ENCODE data around the gene KSR1.
"Not testable (repeated sequence)": the region's sequence is repeated elsewhere in the genome, so short reads cannot be mapped to it uniquely, and the experiment has no call there.

The KSR1 gene

DNA sequence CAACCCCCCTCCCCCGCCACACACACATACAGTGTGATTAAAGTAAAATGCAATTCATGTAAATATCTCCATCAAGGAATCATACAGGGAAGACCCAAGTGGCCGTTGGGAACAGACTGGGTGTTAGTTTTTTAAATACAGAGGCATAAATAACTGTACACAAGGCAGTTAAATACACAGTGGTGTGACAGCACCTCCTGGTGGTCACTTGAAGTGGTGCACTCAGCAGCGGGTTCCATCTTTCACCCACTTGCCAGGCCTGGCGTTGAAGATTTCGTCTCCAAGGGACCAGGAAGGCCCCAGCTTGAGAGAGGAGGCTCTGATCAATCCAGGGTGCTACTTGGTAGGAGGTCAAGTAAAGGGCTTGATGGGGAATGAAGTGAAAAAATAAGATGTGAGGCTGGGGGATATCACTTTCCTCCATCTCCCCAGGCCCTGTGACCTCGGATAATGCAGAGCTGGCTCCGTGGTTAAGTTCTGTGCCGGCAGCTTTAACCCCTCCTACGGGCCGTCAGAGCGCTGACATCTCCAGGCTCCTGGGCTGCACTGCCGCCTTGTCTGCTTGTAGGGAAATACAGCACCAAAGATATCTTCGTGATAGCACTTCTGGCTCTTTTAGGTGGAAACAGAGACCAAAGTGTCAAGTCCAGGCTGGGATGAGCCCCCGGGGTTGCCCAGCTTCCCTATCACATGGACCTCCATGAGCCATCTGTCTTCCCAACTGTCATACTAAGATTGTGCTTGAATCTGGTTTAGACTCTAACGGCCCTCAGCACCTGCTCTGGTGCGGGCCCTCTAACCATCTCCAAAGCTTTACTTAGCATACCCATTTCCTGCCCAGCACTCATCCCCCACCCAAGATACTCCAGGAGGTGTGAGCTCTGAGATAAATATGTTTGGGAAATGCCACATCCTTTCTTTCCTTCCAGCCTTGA, 195.4 kb downstream of the KSR1 start:
- ATAC-seq (peak; percentile 54), DNase-seq (peak; percentile 68 to 69)
- H3K27ac Mint-ChIP-seq, result no peak overlapping the region
- no peak overlapping the region for H3K4me3 Mint-ChIP-seq
- peaks cover 14% of the 10 kb centered on the region for H3K4me1 Mint-ChIP-seq
- H3K27me3 Mint-ChIP-seq, result peaks cover 15% of the 10 kb centered on the region
- no peaks in the 10 kb centered on the region for H3K9me3 Mint-ChIP-seq

DNA sequence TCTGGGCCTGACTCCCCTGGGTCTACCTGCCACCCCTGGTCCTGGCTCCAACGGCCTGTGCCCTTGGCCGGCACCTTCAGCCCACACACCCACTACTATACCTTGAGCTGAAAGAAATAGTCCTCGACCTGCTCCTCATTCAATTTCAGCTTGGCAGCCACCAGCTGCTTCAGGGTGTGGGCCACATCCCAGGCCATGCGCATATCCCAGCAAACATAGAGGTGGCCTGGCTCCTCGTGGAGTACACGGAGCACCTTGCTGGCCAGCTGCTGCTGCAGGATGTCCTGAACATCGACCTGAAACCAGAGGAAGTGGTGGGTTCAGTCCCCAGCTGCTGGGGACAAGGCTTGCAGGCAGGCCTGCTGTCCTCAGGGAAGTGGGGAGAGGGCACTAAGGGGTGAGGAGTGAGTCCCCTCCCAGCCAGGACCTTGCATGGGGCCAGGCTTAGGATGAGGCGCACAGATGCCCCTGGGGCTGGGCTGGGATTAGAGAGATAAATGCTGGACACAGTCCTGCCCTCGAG, 197.3 kb downstream of the KSR1 start:
- Mint-ChIP-seq H3K27me3 (peaks cover 15% of the 10 kb centered on the region), H3K27ac (peak overlapping the region in 1 of 2 donors; percentile 35), H3K4me1 (peaks cover 14% of the 10 kb centered on the region)
- DNase-seq, ATAC-seq, H3K4me3 Mint-ChIP-seq, H3K9me3 Mint-ChIP-seq: not testable (repeated sequence)

DNA sequence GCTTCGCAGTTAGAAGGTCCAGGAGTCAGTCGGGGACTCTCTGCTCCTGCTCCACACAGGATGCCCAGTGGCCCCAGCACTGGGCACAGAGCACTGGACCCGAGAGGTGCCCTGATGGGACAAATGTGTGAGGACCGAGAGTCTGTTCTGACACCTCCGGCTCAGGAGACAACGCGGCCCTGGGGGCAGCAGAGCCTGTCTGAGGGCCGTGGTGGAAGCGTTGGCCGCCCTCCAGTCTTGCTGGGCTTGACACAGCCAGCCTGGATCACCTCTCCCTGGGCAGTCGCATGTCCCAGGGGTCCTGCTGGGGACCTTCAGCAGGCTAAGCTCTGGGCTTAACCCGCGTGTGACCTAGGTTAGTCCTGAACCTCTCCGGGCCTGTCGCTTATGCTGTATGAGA, 197.9 kb downstream of the KSR1 start:
- no peak for ATAC-seq
- no peaks in the 10 kb centered on the region for H3K9me3 Mint-ChIP-seq
- H3K27me3 Mint-ChIP-seq, result peaks cover 15% of the 10 kb centered on the region
- H3K27ac Mint-ChIP-seq, result no peak overlapping the region
- no peak overlapping the region for H3K4me3 Mint-ChIP-seq
- no peak for DNase-seq
- peaks cover 14% of the 10 kb centered on the region for H3K4me1 Mint-ChIP-seq

DNA sequence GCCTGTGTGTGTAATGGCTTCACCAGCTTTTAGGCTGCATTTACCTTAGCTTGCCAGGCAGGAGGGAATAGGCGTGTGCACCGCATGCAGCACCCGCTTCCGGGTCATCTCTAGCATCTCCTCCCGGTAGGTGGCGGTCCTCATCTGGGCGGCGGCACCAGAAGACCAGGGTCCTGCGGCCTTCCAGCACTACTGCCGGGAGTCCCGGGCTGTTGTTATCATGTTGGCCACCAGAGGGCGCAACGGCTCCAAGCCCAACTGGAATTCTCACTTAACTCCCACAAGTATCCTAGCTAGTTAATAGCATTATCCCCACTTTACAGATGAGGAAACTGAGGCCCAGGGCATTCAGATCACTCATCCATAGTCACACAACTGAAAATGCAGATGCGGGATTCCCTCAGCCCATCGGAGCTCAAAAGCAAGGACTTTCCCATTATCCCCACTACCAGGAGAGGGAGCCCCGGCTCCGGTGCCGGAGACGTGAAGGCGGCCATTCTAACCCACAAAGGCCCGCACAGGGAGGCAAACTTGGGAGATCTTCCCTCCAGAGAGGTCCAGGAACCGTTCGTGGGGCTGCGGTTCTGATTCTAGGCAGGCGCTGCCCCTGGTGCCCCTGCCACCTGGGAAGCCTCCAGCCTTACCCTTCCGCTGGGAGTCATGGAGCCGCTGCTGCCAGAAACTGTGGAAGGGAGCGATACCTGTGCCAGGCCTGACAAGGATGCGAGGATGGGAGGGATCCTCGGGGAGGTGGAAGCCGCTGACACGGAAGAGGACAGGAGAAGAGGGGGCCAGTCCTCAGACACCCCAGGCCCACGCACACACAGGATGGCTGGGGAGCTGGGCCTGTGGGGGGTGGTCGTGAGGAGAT, 198.6 kb downstream of the KSR1 start:
- H3K4me1 Mint-ChIP-seq, result peaks cover 14% of the 10 kb centered on the region
- H3K9me3 Mint-ChIP-seq, result no peaks in the 10 kb centered on the region
- no peak overlapping the region for H3K4me3 Mint-ChIP-seq
- ATAC-seq, result peak; percentile 92
- H3K27me3 Mint-ChIP-seq, result peaks cover 15% of the 10 kb centered on the region
- peak overlapping the region; percentile 76 to 87 for H3K27ac Mint-ChIP-seq
- DNase-seq, result peak; percentile 74 to 81

DNA sequence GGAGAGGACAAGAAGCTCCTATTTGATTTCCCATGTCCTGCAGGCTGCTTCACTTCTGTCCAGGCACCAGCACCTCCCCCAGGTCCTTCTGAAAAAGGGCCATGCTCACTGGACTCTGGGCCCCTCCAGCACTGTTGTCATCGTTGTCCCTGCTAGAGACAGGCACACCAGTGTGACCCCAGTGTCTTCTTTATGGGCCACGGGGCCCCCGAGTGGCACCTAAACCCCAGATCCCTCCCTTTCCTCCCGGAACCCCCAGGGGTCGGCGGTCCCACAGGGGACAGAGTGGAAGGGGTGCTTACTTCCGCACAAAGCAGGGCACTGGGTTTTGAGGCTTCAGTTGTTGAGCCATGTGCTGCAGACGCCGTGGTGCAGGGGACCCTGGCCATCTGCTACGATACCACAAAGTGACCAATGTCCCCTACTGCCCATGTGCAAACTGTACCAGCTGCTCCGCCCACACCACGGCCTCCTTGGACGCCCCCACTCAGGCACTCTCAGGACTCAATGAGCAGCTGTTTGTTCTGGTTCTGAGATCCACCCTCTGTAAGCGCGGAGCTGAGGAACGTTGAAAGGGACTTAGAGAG, 199.4 kb downstream of the KSR1 start:
- not testable (repeated sequence) for H3K4me3 Mint-ChIP-seq, ATAC-seq, H3K27ac Mint-ChIP-seq, DNase-seq, H3K9me3 Mint-ChIP-seq
- H3K27me3 Mint-ChIP-seq, result peaks cover 15% of the 10 kb centered on the region
- H3K4me1 Mint-ChIP-seq, result peaks cover 14% of the 10 kb centered on the region

DNA sequence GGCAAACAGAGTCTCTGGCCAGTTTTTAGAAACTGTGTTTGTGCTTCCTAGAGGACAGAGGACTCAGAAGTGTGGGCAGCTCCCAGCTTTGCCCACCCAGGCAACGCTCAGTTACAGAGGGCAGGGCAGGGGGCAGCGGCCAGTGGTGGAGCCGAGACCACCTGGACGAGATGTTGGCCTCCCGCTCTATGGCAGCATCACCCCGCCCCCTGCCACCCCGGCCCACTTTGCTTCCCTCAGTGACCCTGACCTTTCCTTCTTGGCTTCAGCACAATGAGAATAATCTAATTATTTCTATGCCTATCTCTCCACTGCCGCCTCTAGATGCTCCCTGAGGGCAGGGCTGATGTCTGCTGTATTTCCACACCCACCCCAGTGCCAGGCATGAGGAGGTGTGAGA, 200.4 kb downstream of the KSR1 start:
- ATAC-seq, result not testable (repeated sequence)

DNA sequence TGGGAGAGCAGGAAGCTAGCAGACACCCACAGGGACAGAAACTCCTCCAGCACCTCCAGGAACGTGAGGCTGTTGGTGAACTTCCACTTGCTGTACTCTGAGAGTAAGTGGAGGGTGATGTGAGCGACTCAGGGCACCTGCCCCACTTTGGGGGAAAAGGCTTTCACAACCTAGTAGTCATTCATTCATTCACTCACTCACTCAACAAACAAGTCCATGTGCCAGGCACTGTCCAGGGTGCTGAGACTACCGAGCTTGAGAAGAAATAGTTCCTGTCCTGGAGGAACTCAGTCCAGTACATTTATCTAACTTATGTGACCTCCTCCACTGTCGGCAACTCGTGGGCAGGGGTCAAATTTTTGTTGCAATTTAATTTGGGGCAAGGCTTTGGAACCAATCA, 201.4 kb downstream of the KSR1 start:
- peaks cover 10% of the 10 kb centered on the region for H3K27me3 Mint-ChIP-seq
- no peak for DNase-seq
- H3K27ac Mint-ChIP-seq, result no peak overlapping the region

More for the DNA sequence above, 200.4 kb downstream of the KSR1 start:
- Mint-ChIP-seq H3K27me3 (peaks cover 15% of the 10 kb centered on the region), H3K4me1 (peaks cover 10% of the 10 kb centered on the region)
- not testable (repeated sequence) for DNase-seq, H3K4me3 Mint-ChIP-seq, H3K9me3 Mint-ChIP-seq, H3K27ac Mint-ChIP-seq

DNA sequence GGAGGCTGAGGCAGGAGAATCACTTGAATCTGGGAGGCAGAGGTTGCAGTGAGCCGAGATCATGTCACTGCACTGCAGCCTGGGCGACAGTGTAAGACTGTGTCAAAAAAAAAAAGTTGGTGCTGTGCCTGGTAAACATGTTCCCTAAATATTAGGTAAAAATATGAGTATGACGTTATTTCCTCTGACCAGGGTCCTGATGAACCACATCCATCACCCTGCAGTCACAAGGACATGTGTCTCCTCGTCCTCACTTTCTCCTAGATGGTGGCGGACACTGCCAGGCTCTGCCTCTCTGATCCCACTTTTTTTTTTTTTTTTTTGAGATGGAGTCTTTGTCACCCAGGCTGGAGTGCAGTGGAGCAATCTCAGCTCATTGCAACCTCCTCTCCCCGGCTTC, 203.4 kb downstream of the KSR1 start:
- Mint-ChIP-seq H3K27ac (no peak overlapping the region), H3K9me3 (no peaks in the 10 kb centered on the region), H3K4me1 (peaks cover 4% of the 10 kb centered on the region), H3K4me3 (no peak overlapping the region), H3K27me3 (peaks cover 2% of the 10 kb centered on the region)
- no peak for DNase-seq
- ATAC-seq, result no peak

More for the DNA sequence above, 201.4 kb downstream of the KSR1 start:
- no peak overlapping the region for H3K4me3 Mint-ChIP-seq
- no peak for ATAC-seq
- peaks cover 8% of the 10 kb centered on the region for H3K4me1 Mint-ChIP-seq
- H3K9me3 Mint-ChIP-seq, result no peaks in the 10 kb centered on the region

DNA sequence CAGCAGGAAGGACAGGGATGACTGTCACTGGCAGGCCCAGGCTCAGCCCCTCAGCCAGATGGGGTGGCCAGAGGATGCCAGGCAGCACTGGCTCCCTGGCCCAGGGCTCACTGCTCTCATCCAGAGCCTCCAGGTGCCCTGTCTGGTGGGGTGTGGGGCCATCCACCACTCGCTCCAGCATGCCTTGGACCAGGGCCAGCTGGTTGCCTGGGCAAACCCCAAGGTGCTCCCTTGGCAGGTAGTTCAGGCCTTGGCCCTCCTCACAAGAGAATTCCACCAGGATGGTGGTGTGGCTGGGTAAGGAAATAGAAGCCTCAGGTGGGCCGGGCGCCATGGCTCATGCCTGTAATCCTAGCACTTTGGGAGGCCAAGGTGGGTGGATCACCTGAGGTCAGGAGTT, 204.2 kb downstream of the KSR1 start:
- ATAC-seq, result no peak
- H3K4me3 Mint-ChIP-seq, result no peak overlapping the region
- H3K9me3 Mint-ChIP-seq, result no peaks in the 10 kb centered on the region

DNA sequence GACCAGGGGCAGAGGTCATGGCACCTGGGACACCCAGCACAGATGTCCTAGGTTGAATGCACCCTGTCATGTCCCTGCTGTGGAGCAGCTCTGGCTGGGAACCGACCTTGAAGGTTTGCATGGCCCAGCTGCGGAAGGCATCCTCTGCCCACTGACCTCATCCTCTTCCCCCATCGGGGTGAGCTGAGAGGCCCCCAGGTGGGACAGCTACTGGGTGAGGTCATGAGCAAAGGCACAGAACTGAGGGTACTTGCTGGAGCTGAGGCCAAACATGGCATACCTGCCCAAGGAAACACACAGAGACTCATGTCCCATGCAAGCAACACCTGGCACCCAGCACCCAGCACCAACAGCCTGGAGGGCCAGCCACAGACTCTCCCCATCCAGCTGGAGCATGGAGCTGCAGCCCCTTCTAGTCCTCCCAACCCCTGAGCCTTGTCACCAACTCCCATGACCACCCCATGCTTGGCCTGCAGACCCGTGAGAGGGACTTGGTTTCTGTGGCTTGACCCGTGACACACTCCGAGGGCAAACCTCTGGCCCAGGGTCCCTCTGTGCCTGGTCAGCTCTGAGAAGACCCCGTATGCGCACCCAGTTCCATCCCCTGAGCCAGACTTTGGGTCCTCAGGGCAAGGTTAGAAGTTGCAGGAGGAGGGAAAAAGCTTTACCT, 207.8 kb downstream of the KSR1 start:
- no peaks in the 10 kb centered on the region for H3K27me3 Mint-ChIP-seq
- no peak for ATAC-seq
- no peak for DNase-seq
- no peak overlapping the region for H3K4me3 Mint-ChIP-seq
- no peak overlapping the region for H3K27ac Mint-ChIP-seq
- H3K4me1 Mint-ChIP-seq, result no peaks in the 10 kb centered on the region
- no peaks in the 10 kb centered on the region for H3K9me3 Mint-ChIP-seq

More for the DNA sequence above, 204.2 kb downstream of the KSR1 start:
- H3K27me3 Mint-ChIP-seq, result no peaks in the 10 kb centered on the region
- H3K27ac Mint-ChIP-seq, result no peak overlapping the region
- DNase-seq, result no peak
- H3K4me1 Mint-ChIP-seq, result no peaks in the 10 kb centered on the region

DNA sequence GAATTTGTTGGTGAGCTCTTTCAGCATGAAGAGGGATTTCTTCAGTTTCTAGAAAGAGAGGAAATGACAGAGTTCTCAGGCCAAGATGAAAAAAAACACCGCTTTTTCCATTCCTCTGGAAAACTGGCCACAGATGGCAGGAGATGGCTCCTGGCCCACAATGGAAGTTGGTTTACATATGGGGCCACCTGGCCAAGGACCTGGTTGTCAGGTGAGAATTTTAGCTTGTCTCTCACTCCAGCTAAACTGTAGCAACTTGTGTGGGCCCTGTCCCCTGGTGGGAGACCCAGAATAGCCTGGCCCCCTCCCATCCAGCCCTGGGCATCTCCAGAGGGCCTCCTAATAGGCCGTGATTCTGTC, 208.3 kb downstream of the KSR1 start:
- no peaks in the 10 kb centered on the region for H3K4me1 Mint-ChIP-seq
- no peaks in the 10 kb centered on the region for H3K9me3 Mint-ChIP-seq
- H3K27me3 Mint-ChIP-seq, result no peaks in the 10 kb centered on the region
- no peak overlapping the region for H3K27ac Mint-ChIP-seq
- no peak for ATAC-seq
- H3K4me3 Mint-ChIP-seq, result no peak overlapping the region
- DNase-seq, result no peak

DNA sequence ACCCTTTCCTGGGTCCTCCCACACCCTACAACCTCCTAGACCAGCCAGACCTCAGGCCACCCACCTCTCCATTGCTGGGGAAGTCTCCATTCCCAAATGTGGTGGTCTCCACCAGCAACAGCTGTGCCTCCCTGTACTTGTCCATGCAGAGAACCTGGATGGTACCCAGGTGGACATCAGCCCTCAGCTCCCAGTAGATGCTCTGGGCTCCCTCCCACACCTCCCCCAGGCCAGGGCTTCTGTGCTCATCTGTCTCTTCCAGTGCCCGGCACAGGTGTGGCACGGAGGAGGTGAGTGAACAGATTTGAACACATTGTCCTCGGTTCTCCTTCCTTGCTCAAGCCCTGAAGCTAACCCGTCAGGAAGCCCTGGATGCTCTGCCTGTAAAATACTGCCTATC, 209.3 kb downstream of the KSR1 start:
- Mint-ChIP-seq H3K9me3 (no peaks in the 10 kb centered on the region), H3K4me1 (no peaks in the 10 kb centered on the region), H3K27me3 (no peaks in the 10 kb centered on the region), H3K4me3 (no peak overlapping the region), H3K27ac (no peak overlapping the region)
- no peak for DNase-seq
- ATAC-seq, result no peak

DNA sequence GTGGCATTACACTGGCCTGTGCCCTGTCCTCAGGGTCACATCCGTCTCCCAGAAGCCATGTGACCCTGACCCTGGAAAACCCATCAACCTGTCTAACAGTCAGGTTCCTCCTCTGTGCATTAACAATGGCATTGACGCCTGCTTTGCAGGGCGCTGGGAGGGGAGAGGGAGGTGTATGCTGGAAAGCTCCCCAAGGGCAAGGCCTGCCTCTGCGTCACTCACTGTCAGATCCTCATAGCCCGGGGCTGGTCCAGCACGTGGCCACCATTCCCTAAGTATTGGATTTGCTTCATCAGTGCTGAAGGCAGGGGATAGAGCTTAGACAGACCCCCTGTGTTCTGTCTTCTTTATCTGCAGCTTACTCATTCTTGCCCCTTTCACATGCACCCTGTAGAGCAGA, 210.0 kb downstream of the KSR1 start:
- H3K4me1 Mint-ChIP-seq, H3K4me3 Mint-ChIP-seq, DNase-seq, H3K27ac Mint-ChIP-seq, ATAC-seq, H3K9me3 Mint-ChIP-seq, H3K27me3 Mint-ChIP-seq: not testable (repeated sequence)

DNA sequence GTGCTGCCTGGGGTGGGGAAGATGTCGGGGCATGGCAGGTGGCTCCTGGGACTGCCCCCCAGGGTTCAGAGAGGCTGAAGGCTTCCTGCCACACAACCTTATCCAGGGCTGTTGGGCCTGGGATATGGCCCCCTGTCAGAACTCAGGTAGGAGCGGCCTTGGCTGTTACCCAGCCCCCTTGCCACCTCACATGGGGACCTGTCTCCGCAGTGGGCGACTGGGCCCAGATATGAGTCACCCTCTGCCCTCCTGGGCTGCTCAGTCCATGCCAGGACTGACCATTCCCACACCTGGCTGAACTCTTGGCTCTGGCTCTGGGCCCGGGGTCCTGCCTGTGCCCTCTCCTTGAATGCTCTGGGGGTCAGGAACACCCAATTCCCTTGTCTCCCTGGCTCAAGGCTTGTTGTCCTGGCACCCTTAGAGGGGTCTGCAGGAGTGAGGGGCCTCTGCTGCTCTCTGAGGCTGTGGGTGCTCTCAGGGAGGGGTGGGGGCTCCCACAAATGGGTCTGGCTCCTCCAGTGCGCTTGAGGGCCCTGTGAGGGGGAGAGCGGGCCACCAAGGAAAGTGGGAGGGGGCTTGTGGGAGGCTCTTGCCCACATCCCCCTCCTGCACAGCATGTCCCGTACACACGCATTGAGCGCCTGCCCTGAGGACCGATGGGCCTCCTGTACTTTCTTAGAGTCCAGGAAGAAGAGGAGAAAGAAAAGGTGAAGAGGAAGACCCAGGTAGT, 210.7 kb downstream of the KSR1 start:
- ATAC-seq (no peak), DNase-seq (no peak)
- no peaks in the 10 kb centered on the region for H3K4me1 Mint-ChIP-seq
- no peaks in the 10 kb centered on the region for H3K9me3 Mint-ChIP-seq
- no peaks in the 10 kb centered on the region for H3K27me3 Mint-ChIP-seq
- peak overlapping the region in 1 of 2 donors; percentile 82 for H3K27ac Mint-ChIP-seq
- H3K4me3 Mint-ChIP-seq, result no peak overlapping the region
